Suprapubic skin (tissue), 3 donors: ENCODE results near the gene MFAP2.

Experiments
- CTCF ChIP-seq, 2 donors: fragments of 200-600 bp in 1 of 2; fragments of 450-650 bp in 1 of 2; sonication (generic) in 1 of 2; IDR thresholded peaks; one replicate each; pipeline ENCODE4 v1.5.1; 2016 to 2019; ENCODE audit warnings: antibody characterized with exemption in 2 of 2, mild to moderate bottlenecking in 1 of 2, moderate library complexity in 1 of 2
- EP300 ChIP-seq: sonication (generic); formaldehyde crosslinking; IDR thresholded peaks from one replicate; pipeline ENCODE4 v1.6.1; 2017; ENCODE audit warnings: antibody characterized with exemption

- TF ChIP-seq CTCF (IDR thresholded peaks at IDR 0.05): no peak
- TF ChIP-seq EP300: no peak
Measured at GRCh38 chr1:17017435-17017834, 37.0 kb upstream of the MFAP2 start.
